Colonic mucosa (tissue), 4 donors: Measurements from ENCODE around the gene TEC. TPM values are rescaled to one million over a fixed set of nuclear protein-coding genes. Genes with fewer than 3 reads are reported as not detected.

Experiments used
- DNase-seq: peaks from one replicate; pipeline ENCODE4 v3.0.0-alpha.2; 2020
- H3K27ac ChIP-seq: fragments of 200-600 bp; one replicate; pipeline ENCODE4 v1.8.0; 2021
- H3K27me3 ChIP-seq: fragments of 200-600 bp; one replicate; pipeline ENCODE4 v1.8.0; 2021
- H3K36me3 ChIP-seq: fragments of 200-600 bp; one replicate; pipeline ENCODE4 v1.8.0; 2021
- H3K4me1 ChIP-seq: fragments of 200-600 bp; one replicate; pipeline ENCODE4 v1.8.0; 2021; ENCODE audit warnings: mild to moderate bottlenecking
- H3K4me3 ChIP-seq: fragments of 200-600 bp; one replicate; pipeline ENCODE4 v1.8.0; 2021
- H3K9ac ChIP-seq, 2 donors: one replicate each; pipeline ENCODE4 v1.7.0; 2013; ENCODE audit warnings: control low read depth in 2 of 2, low read depth in 2 of 2, low read length in 2 of 2
- H3K9me3 ChIP-seq: fragments of 200-600 bp; one replicate; pipeline ENCODE4 v1.8.0; 2021
- CTCF ChIP-seq: fragments of 200-600 bp; IDR thresholded peaks from one replicate; pipeline ENCODE4 v1.8.0; 2022; ENCODE audit warnings: antibody characterized with exemption, mild to moderate bottlenecking
- intact Hi-C: fragments of 100-400 bp; cut with DNase I; formaldehyde crosslinking; loops from one replicate; pipeline ENCODE4 v1.14.1; 2022
- total RNA-seq, 2 donors: library from RNA; stranded (reverse); fragmentation: NEBNext Ultra II Directional in 1 of 2; extraction: Animal tissue kit (Norgen Biotek cat#: 25700) in 1 of 2; gene quantifications; one replicate each; pipeline ENCODE4 v1.2.1, GENCODE V29; 2021
- donor health status: healthy.
- donor health status: DM: no; HTN: no; CAD: no.
- donor health status: DM: no; HTN: no; CAD: no.

The TEC gene
- total RNA-seq, 2 donors from 2014 or later = 2.1 to 2.9 TPM

DNA sequence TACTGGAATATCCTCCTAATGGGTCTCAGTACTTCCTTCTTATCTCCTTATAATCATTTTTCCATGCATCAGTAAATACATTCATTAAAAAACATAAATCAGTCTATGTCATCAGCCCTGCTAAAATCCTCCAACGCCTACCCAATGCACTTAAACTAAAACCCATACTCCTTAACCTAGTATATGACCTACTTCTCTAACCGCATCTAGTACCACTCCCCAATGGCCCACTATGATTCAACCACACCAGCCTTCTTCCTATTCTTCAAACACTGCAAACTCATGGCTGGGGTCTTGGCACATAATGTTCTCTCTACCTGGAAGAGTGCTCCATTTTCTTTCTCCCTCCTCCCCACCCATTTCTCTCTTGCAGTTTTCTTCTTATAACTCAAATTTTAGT, 18.7 kb downstream of the TEC start:
- H3K9ac ChIP-seq = no peak overlapping the region
- no peaks in the 10 kb centered on the region for H3K4me1 ChIP-seq
- H3K9me3 ChIP-seq = no peaks in the 10 kb centered on the region
- no peak for TF ChIP-seq CTCF
- intact Hi-C loops = no loop called here
- no peak for DNase-seq
- H3K4me3 ChIP-seq = no peak overlapping the region
- no peaks in the 10 kb centered on the region for H3K36me3 ChIP-seq
- H3K27me3 ChIP-seq = no peaks in the 10 kb centered on the region
- no peak overlapping the region for H3K27ac ChIP-seq

GRCh38 chr4:48250343-48250742, 19.3 kb downstream of the TEC start:
- Histone ChIP-seq H3K9ac (no peak overlapping the region), H3K4me1 (no peaks in the 10 kb centered on the region), H3K9me3 (no peaks in the 10 kb centered on the region), H3K4me3 (no peak overlapping the region), H3K27me3 (no peaks in the 10 kb centered on the region), H3K36me3 (no peaks in the 10 kb centered on the region), H3K27ac (no peak overlapping the region)
- no peak for TF ChIP-seq CTCF
- DNase-seq = no peak
- intact Hi-C loops = no loop called here

GRCh38 chr4:48249378-48249777, 20.3 kb downstream of the TEC start:
- TF ChIP-seq CTCF = no peak
- Histone ChIP-seq H3K4me3 (no peak overlapping the region), H3K27me3 (no peaks in the 10 kb centered on the region), H3K27ac (no peak overlapping the region), H3K9me3 (no peaks in the 10 kb centered on the region), H3K9ac (no peak overlapping the region), H3K36me3 (no peaks in the 10 kb centered on the region), H3K4me1 (no peaks in the 10 kb centered on the region)
- no peak for DNase-seq
- intact Hi-C loops = no loop called here

DNA sequence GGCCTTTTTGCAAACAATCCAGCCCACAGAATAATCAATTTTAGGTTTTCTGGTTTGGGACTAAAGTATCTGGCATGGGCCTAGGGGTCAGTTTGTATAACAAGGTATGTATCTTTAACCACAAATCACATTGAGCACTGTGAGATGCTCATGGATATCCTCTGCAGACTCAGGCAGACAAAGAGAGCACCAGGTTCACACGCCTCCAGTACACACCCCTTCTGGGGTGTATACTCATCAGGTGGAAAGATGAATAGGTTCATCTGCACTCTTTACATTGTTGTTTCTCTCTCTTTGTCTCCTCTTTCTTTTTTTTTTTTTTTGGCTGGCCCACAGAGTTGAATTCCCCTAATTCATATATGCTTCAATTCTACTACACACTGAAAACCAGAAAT, 21.1 kb downstream of the TEC start:
- intact Hi-C loops = no loop called here
- TF ChIP-seq CTCF = no peak
- Histone ChIP-seq H3K9ac (no peak overlapping the region), H3K4me3 (no peak overlapping the region), H3K9me3 (no peaks in the 10 kb centered on the region), H3K27ac (no peak overlapping the region), H3K4me1 (no peaks in the 10 kb centered on the region), H3K27me3 (no peaks in the 10 kb centered on the region), H3K36me3 (no peaks in the 10 kb centered on the region)
- DNase-seq = no peak

GRCh38 chr4:48247878-48248558, 21.6 kb downstream of the TEC start:
- Histone ChIP-seq H3K4me3 (no peak overlapping the region), H3K36me3 (no peaks in the 10 kb centered on the region), H3K27me3 (no peaks in the 10 kb centered on the region), H3K9me3 (no peaks in the 10 kb centered on the region), H3K4me1 (no peaks in the 10 kb centered on the region), H3K27ac (no peak overlapping the region), H3K9ac (no peak overlapping the region)
- DNase-seq = no peak
- no peak for TF ChIP-seq CTCF
- intact Hi-C loops = no loop called here
